GOT3 (cell line): ENCODE results near the gene SEMA4D.

ENCODE experiments used
- DNase-seq: peaks from one replicate; lab custom pipeline; 2025; ENCODE audit warnings: mixed read lengths; lab: John Stamatoyannopoulos, UW

Gene SEMA4D

DNA sequence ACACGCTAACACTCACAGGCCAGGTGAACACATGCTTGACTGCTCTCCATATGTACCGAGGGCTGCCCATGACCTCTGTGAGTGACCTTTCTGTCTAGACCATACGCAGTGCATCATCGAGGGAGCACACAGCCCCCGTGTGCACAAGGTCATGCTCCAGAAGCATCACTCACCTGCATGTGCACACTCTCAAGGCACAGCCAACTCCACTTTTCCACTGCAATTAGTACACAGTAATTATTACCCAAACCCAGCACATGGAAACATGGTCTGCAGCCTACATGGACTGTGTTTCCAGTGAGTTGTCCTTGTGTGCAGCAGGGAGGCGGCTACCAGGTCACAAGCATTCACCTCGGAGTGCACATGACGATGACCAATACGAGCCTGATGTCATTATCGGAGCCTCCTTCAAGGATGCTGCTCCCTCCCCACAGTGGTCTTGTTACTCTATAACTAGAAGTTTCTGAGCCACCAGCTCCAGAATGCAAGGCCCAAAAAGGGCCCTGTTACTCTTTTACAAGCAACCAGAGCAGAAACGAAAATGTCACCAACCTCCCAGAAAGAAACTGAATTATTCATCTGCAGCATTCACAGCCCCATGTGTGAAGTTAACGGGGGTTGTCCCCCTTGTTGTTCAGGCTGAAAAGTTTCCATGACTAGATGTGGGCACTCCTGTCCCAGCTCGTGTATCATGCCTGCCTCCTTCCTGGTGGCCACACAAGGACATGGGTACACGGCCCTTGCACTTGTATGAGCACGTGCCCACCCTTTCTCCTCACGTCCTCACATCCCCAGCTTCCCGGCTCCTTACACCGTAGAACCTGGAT is 31.2 kb downstream of the SEMA4D start:
- no peak for DNase-seq

DNA sequence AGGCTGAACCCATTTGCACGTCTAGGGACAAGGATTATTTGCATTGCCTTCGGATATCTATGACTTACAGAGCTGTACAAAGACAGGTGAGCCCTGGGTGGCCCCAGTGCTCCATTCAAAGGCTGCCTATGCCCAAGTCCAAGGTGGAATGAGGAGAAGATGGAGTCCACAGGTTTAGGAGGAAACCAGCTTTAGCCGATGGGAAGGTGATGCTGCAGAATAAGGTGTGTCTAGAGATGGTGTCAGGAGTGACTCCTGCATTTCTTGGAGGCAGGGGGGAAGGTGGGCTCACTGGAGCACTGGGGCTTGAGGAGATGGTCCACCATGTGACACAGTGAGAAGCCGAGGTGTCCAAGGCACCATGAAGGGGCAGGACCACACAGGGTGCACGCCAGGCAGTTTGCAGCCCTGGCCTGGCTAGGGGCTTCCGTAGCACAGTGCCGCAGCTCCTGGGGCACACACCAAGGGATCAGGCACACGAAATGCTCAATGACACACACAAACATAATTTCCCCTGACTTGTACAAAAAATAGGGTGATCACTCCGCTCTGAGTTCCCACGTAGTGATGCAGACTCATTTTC is 32.1 kb downstream of the SEMA4D start:
- DNase-seq: no peak

DNA sequence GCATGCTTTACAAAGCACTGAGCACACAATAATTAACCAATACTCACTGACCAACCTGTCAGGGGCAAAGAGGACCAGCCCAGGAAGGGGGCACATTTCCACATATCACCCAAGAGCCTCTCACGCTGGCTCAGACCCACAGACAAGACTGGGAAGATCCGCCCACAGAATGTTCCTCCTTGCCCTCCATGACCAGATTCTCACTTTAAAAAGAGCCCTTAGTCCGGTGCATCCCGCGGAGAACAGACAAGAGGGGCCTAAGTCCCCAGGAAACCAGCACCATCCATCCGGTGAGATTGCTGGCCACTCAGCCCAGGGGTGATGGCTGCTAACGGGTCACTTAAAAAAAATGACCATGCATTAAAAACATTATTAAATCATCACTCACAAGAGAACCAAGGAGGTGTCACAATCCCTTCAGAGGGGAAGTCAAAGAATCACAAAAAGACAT is 32.9 kb downstream of the SEMA4D start:
- no peak for DNase-seq

DNA sequence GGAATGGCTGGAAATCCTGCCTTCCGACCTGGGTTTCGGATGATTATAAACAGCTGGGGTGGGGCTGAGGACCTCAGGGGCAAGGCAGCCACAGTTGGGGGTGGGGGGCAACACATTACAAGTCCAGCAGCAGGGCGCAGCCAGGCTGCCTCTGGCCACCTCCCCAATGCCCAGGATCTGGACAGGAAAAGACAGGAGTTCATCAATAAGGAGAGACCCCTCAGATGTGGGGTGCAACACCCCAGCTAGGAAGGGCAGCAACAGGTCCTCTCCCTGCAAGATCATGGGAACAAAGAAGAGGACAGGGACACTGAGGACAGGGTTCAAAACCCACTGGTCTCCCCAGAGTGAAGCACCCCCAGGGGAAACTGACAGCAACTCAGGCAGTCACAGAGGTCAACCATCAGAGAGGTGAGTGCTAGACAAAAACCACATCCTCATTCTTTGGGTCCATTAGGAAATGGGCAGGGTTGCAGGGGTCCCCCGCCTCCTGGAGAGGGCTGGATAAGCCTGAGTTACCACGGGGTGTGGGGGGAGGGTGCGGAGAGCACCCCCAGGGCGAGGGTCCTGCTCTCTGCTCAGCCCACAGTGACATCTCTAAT is 33.5 kb downstream of the SEMA4D start:
- no peak for DNase-seq

DNA sequence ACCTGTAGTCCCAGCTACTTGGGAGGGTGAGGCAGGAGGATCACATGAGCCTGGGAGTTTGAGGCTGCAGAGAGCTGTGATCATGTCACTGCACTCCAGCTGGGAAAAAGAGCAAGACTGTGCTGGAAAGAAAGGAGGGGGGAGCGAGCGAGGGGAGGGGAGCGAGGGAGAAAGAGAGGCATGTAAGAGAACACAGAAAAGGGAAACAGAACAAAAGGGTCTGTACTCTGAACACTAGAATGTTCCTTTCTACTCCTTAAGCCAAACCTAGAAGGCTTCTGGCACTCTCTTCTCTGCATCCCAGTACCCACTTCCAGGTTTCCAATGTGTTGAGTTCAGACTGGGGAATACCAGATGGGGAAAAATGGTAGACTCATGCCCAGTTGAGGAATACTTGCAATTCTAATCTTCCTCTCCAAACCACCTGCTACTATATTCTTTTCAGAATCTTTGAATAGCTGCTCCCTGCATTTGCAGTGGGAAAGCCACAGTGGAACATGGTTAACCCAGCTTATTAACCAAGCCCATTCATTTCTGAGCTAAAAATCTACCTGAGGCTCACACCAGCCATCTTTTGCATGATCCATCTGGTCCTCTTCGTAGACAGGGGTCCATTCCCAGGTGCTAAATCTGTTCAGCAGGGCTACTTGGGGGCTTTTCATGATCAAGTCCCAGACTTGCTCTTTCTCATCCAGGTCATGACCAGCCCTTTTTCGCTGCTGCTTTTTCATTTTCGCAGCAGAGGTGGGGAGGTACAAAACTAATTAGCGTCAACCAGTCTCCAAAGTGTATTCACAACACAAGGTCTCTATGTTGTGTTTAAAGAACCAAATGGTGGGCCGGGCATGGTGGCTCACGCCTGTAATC is 34.9 kb downstream of the SEMA4D start:
- no peak for DNase-seq

DNA sequence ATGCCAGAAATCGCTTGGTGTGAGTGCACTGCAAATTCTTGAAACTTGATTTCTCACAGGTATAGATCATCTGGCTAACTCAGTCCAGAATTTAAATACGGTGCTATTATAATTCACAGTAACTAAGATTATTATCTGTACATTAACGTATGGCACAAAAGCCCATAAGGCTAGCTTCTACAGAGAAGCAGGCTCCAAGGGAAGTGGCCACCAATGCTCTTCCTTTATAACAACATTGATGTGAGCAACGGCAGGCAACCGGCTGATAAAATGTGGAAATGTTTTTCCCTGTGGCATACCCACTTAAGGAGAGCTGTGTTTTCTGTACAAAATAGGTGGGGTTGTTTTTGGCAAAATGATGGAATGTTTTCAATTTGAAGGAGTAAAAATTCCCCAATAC is 35.7 kb downstream of the SEMA4D start:
- no peak for DNase-seq

DNA sequence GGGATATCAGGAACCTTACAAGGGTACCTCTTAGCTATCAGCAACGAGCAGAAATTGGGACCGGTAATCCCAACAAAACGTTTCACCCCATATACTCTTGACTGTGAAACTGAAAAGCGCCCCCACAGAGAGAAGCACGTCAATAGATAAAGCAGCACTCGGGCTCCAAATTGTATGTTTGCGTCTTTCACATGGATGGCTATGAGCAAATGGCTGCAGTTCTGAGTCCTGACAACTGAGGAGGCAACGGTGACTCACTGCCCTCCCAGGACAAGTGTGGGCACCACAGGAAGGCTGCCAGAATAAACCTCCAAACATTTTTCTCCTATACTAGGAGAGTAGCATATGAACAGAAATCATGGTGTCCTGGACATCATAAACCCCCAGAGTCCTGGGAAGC is 36.6 kb downstream of the SEMA4D start:
- DNase-seq: no peak

DNA sequence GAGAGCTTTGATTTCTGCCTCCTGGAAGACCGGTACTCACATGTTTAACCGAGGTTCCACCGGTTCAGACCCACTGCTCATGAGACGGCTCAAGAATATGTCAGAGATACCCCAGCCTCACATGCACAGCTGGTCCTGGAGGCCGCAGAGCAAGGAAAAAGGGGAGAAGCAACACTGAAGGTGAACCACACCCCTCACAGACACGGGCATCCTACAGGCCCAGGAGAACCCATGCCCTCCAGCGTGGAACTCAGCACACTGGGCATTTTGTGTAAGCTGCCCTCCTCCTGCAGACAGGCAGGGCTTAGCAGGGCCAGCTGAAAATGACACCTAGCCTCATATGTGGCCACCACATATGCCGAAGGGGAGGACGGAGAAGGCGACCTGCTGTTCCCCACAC is 37.4 kb downstream of the SEMA4D start:
- no peak for DNase-seq

DNA sequence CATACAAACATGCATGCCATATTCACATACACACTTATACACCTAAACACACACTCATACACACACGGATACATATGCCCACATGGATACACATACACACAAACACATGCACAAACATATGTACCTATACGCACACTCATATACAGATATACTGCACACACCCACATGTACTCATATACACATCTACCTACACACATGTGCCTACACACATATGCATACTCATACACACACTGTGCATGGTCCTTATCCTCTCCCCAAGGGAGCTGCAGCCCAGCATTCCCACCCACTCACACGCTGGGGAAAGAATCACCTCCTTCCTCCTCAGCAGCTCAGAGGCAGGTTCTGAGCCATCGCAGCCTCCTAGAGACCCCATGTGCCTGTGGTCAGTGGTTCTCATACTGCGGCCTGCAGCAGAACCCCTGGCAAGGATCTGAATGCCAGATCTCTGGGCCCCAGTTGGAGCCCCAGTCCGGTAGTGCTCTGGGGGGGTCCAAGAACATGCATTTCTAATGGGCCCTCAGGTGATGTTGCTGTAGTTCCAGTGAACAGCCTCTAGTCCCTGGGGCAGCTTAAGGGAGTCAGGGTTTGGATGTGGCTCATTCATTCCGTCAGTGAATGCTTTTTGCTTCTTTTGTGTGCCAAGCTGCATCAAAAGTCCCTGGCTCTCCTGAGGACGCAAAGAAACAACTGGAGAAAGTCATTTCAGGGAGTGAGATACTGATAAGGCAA is 39.0 kb downstream of the SEMA4D start:
- no peak for DNase-seq

DNA sequence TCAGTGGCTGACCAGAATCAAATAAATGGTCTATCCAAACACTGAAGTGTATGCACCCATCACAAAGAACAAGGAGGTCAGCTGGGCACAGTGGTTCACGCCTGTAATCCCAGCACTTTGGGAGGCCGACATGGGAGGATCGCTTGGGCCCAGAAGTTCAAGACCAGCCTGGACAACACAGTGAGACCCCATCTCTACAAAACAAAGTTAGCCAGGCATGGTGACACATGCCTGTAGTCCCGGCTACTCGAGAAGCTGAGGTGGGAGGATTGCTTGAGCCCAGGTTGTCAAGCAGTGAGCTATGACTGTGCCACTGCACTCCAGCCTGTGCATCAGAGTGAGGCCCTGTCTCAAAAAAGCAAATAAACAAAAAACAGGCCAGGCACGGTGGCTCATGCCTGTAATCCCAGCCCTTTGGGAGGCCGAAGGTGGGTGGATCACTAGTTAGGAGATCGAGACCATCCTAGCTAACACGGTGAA is 40.5 kb downstream of the SEMA4D start:
- no peak for DNase-seq

DNA sequence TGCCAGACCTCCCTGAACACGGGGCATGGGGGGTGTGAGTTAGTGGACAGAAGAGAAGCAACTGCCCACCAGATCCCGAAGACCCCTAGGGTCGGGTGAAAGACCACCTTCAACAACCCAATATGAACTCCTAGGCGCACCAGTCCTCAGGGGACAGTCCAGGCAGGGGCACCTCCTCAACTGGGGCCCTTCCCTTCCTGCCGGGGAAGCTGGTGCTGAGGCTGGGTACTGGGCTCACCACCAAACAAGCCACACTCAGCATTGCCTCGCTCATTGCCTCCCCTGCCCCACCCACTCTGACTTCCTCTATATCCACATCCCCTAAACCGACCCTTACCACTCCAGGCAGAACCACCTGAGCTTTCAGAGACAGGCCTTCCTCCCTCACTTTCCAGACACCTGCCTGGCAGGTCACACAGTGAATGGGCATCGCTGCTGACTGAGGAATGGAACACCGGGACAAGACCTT is 42.5 kb downstream of the SEMA4D start:
- DNase-seq: no peak

DNA sequence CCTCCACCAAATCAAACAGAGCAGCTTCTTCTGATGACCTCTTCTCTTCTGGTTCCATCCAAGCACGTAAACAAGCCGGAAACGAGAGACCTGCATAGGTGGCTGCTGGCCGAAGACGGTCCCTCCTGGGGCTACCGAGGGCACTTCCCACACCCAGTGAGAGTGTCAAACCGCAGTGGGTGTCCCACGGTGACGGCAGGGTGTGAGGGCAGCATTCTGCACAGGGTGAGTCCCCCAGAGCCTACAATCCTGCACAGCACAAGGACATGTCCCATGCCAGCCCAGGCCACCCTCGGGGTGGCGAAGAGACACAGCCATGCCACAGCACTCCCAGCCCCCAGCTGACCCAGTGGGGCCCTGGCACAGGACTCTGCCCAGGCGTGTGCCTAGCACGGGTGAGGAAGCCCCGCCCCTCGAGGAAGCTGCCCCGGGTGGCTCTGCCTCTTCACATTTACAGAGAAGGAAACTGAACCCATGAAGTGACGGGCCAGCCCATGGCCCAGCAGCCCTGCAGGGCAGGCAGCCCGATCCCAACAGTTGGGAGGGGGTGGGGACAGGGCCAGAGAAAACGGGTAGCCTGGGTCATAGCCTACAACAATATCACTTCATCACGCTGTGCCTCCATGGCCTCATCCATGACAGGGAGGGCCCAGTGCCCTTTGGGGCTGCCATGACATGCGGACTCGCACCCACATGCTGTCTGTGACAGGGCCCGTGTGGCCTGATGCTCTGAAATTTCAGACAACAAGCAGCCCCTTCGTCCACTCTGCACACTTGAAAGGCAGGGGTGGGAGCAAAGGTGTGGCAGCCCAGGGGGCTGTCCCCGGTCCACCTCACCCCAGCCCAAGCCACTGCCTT is 43.2 kb downstream of the SEMA4D start:
- no peak for DNase-seq

DNA sequence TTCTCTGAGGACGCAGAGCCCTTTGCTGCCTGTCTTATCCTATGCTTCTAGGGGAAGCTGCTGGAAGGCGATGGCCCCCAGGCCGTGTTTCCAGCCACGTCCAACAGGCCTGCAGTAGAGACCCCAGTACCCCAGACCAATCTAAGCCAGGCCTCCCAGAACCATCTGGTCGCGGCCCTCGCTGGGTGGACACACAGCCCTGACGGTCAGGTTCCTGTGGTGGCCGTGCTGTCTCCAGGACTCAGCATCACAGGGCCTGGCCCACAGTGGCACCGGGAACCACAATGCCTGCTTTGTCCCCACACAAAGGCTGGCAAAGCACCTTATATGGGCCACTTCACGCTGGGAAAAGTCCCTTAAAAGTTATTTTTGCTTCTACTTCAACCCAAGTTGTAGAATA is 44.5 kb downstream of the SEMA4D start:
- DNase-seq: no peak

DNA sequence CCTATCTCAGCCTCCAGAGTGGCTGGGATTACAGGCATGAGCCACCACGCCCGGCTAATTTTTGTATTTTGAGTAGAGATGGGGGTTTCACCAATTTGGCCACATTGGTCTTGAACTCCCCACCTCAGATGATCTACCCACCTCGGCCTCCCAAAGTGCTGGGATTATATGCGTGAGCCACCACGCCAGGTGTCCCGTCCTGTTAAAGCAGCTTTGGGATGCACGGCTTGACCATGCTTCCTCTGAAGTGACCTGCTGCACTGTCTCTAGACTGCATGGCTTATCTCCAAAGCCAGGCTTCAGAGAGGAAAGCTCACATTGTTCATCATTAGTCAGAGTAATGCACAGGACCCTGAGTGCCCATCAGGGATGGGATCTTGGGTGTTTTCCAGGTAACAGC is 45.4 kb downstream of the SEMA4D start:
- DNase-seq: no peak

DNA sequence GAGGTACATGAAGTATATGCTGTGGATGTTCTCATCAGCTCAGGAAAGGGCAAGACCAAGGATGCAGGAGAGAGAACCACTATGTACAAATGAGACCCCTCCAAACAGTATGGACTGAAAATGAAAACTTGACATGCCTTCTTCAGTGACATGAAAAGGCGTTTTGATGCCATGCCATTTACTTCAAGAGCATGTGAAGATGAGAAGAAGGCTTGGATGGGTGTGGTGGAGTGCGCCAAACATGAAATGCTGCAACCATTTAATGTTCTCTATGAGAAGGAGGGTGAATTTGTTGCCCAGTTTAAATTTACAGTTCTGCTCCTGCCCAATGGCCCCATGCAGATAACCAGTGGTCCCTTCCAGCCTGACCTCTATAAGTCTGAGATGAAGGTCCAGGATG is 47.7 kb downstream of the SEMA4D start:
- no peak for DNase-seq

DNA sequence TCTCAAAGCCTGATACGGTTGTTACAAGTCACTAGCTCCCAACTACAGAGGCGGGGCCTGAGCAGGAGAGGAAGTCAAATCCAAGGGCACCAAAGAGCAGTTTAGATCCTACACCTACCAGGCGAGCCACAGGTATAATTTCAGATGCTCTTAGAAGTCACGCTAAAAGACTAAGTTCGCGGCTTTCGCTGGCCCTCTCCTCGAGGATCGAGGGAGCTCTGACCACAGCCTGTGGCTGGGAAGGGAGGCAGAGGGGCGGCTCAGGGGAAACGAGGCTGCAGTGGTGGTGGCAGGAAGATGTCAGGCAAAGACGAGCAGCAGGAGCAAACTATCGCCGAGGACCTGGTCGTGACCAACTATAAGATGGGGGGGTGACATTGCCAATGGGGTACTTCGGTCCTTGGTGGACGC is 48.6 kb downstream of the SEMA4D start:
- no peak for DNase-seq

DNA sequence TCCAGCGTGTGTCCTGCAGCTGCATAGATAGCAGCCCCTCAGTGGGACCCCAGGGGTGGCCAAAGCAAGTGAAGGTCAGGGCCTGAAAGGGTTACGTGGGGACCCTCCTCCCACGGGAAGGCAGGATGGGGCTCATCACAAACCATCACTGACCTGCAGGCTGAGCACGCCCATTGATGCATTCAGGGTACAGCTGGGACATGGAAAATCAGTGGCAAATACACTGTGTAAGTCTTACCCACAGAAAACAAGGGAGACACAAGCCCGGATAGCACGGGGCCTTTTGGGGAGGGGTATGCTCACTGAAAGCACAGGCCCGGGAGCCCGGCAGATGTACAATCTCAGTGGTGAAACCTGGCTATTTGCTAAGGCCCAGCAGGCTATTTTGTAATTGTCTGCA is 49.1 kb downstream of the SEMA4D start:
- no peak for DNase-seq

DNA sequence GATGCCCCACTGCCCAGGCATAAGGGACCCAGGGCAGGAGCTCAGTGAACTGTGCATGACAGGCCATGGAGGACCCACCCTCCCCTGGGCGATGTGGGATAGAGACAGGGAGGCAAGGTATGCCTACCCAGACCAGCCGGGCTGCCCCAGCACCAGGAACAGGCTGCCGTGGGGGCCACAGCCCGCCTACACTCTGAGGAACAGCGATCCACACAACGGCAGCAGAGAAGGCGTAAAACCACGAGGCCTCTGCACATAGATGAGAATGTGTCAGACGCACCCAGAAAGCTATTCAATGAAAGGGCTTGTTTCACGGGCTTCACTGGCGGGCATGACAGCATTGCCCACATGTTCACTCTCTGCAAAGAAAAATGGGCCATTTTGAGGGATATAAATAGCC is 49.5 kb downstream of the SEMA4D start:
- no peak for DNase-seq

DNA sequence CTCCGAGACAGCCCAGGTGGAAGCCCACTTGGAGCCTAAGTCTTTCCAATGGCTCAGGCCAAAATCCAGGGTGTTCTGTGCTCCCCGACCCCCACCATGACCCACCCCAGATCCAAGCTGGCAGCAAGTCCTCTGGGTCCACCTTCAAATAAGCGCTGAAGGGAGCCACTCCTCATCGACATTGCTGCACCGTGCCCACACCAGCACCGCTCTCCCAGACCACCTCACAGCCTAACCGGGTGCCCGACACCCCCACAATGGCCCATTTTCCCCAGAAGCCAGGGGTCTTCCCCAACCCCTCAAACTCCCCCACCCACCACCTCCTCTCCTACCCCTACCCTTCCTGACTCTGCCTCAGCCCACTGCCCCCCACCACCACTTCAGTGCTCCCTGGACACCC is 50.5 kb downstream of the SEMA4D start:
- no peak for DNase-seq

DNA sequence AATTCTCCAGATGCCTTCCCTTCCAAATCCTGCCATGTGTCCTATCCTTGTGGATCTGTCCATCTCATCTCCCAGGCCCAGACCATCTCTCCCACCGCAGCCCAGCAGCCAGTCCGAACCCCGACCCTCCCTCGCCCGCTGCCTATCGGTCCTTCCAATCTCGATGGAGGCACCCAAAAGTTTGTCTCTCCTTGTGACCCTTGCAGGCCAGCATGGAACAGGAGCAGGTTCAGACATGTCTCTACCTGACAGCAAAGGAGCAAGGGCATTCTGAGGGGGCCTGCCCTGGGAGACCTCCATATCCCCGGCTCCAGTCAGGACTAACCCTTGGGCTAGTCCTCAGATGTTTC is 51.0 kb downstream of the SEMA4D start:
- no peak for DNase-seq
